ENCODE results near the gene ALDH1L1.

DNA sequence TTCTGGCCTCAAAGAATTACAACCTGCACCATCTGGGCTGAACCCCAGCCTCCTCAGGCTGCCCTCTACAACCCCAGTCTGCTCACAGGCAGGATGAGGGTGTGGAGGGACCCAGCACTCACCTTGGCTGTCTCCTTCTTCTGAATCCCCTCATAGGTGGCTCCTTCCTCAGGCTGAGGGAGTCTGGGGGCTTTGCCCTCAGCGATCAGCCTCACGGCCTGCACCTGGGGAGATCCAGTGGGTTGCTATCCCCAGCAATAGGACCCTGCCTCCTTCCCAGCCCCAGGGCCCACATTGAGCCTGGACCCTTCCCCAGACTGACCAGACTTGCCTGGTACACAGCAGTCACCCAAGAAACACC, 25.1 kb downstream of the ALDH1L1 start:
- TF ChIP-seq, protein P1, sequence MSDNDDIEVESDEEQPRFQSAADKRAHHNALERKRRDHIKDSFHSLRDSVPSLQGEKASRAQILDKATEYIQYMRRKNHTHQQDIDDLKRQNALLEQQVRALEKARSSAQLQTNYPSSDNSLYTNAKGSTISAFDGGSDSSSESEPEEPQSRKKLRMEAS (IDR thresholded peaks at IDR 0.05; ENCODE audit: low read depth, low read length), result no peak
- no peak for TF ChIP-seq CTCF (IDR thresholded peaks at IDR 0.05; ENCODE audit: low read depth, low read length)
- TF ChIP-seq POLR2A (IDR thresholded peaks at IDR 0.05; ENCODE audit: extremely low read depth, insufficient read length), result no peak
- TF ChIP-seq MYC (IDR thresholded peaks at IDR 0.05; ENCODE audit: low read depth, low read length), result no peak

All from NB4 (cell line).